Neural cell (in vitro differentiated cells): Measurements from ENCODE around the gene ANKRD66. TPM values are rescaled to one million over a fixed set of nuclear protein-coding genes. Genes with fewer than 3 reads are reported as not detected.

Experiments
- H2AFZ ChIP-seq: fragments of 200-600, 300-800 bp; sonication (generic), shearing (Covaris generic); 2 replicates; pipeline ENCODE4 v1.6.0; 2014; ENCODE audit warnings: low read depth, mild to moderate bottlenecking, antibody characterized with exemption, low read length, moderate library complexity
- H3F3A ChIP-seq: fragments of 200-600 bp; shearing (Covaris generic); 2 replicates; pipeline ENCODE4 v1.6.1; 2016; ENCODE audit warnings: mild to moderate bottlenecking, moderate library complexity, mixed read lengths, antibody characterized with exemption, low read length; ENCODE audit not compliant: insufficient read depth, poor library complexity, severe bottlenecking
- H3K27ac ChIP-seq: fragments of 200-600, 300-800 bp; sonication (generic), shearing (Covaris generic); 2 replicates; pipeline ENCODE4 v1.5.1; 2014; ENCODE audit warnings: mild to moderate bottlenecking, low read length, moderate library complexity
- H3K27me3 ChIP-seq: fragments of 300-800, 200-600 bp; sonication (generic), shearing (Covaris generic); 2 replicates; pipeline ENCODE4 v1.6.0; 2014; ENCODE audit warnings: mild to moderate bottlenecking, low read depth, low read length, moderate library complexity; ENCODE audit not compliant: insufficient read depth
- H3K36me3 ChIP-seq: fragments of 300-800, 200-600 bp; sonication (generic), shearing (Covaris generic); 2 replicates; pipeline ENCODE4 v1.5.1; 2014; ENCODE audit warnings: mild to moderate bottlenecking, antibody characterized with exemption, low read length, moderate library complexity; ENCODE audit not compliant: insufficient read depth
- H3K4me2 ChIP-seq: fragments of 300-800, 200-600 bp; sonication (generic), shearing (Covaris generic); 2 replicates; pipeline ENCODE4 v1.6.0; 2014; ENCODE audit warnings: mild to moderate bottlenecking, low read length
- H3K4me3 ChIP-seq: fragments of 300-800, 200-600 bp; sonication (generic), shearing (Covaris generic); 2 replicates; pipeline ENCODE4 v1.5.1; 2014; ENCODE audit warnings: mild to moderate bottlenecking, low read length, moderate library complexity
- H3K79me2 ChIP-seq: fragments of 200-600 bp; shearing (Covaris generic); replicated peaks from 2 replicates; pipeline ENCODE4 v1.6.0; 2014; ENCODE audit warnings: mild to moderate bottlenecking, low read length, moderate library complexity; ENCODE audit not compliant: insufficient read depth
- H3K9ac ChIP-seq: fragments of 300-800, 200-600 bp; sonication (generic), shearing (Covaris generic); 2 replicates; pipeline ENCODE4 v1.6.1; 2016; ENCODE audit warnings: mild to moderate bottlenecking, low read length, mixed read lengths
- H3K9me2 ChIP-seq: fragments of 200-600 bp; shearing (Covaris generic); 2 replicates; pipeline ENCODE4 v1.6.1; 2016; ENCODE audit warnings: mild to moderate bottlenecking, low read length, mixed read lengths; ENCODE audit not compliant: insufficient read depth
- H3K9me3 ChIP-seq: fragments of 200-600, 300-800 bp; sonication (generic), shearing (Covaris generic); 2 replicates; pipeline ENCODE4 v1.6.1; 2016; ENCODE audit warnings: mild to moderate bottlenecking, mixed run types, low read length, moderate library complexity, mixed read lengths
- H4K20me1 ChIP-seq: fragments of 200-600 bp; shearing (Covaris generic); 2 replicates; pipeline ENCODE4 v1.6.1; 2016; ENCODE audit warnings: mild to moderate bottlenecking, mixed run types; ENCODE audit not compliant: insufficient read depth
- EP300 ChIP-seq: fragments of 450-650 bp; conservative IDR thresholded peaks from 2 replicates; pipeline ENCODE4 v1.6.1; 2014; ENCODE audit warnings: antibody characterized with exemption, mild to moderate bottlenecking, moderate library complexity; ENCODE audit not compliant: poor library complexity, severe bottlenecking
- EZH2 ChIP-seq: fragments of 200-600, 300-800 bp; shearing (Covaris generic), sonication (generic); IDR thresholded peaks from 2 replicates; pipeline ENCODE4 v1.6.1; 2014; ENCODE audit warnings: antibody characterized with exemption, low read length, borderline replicate concordance, mild to moderate bottlenecking; ENCODE audit not compliant: insufficient read depth, poor library complexity, severe bottlenecking
- MXI1 ChIP-seq: fragments of 450-650 bp; conservative IDR thresholded peaks from 2 replicates; pipeline ENCODE4 v1.6.1; 2014; ENCODE audit warnings: antibody characterized with exemption, mild to moderate bottlenecking; ENCODE audit not compliant: poor library complexity, severe bottlenecking
- POLR2AphosphoS5 ChIP-seq: IDR thresholded peaks from 2 replicates; pipeline ENCODE4 v1.6.1; 2012
- RAD21 ChIP-seq: fragments of 450-650 bp; conservative IDR thresholded peaks from 2 replicates; pipeline ENCODE4 v1.6.1; 2014; ENCODE audit warnings: antibody characterized with exemption, mild to moderate bottlenecking, moderate library complexity
- SMC3 ChIP-seq: fragments of 450-650 bp; conservative IDR thresholded peaks from 2 replicates; pipeline ENCODE4 v1.6.1; 2014; ENCODE audit warnings: antibody characterized with exemption, mild to moderate bottlenecking, moderate library complexity; ENCODE audit not compliant: poor library complexity
- TAF1 ChIP-seq: IDR thresholded peaks from 2 replicates; pipeline ENCODE4 v1.6.1; 2012; ENCODE audit warnings: low read depth
- polyA plus RNA-seq: library from polyadenylated mRNA; depleted of rRNA; stranded (reverse); fragments of >200 nt; gene quantifications from 2 replicates; pipeline ENCODE4 v1.2.3, GENCODE V29; 2014
- TF ChIP-seq, protein P1 (sequence below): fragments of 450-650 bp; IDR thresholded peaks from 2 replicates; pipeline ENCODE4 v1.5.1; 2014; ENCODE audit warnings: antibody characterized with exemption, mild to moderate bottlenecking, moderate library complexity; ENCODE audit not compliant: poor library complexity, severe bottlenecking
- TF ChIP-seq, protein P2 (sequence below): IDR thresholded peaks from 2 replicates; pipeline ENCODE4 v1.6.1; 2012; ENCODE audit warnings: borderline replicate concordance

Gene ANKRD66
- polyA plus RNA-seq, 1 donor from 2014 or later, result not detected

DNA sequence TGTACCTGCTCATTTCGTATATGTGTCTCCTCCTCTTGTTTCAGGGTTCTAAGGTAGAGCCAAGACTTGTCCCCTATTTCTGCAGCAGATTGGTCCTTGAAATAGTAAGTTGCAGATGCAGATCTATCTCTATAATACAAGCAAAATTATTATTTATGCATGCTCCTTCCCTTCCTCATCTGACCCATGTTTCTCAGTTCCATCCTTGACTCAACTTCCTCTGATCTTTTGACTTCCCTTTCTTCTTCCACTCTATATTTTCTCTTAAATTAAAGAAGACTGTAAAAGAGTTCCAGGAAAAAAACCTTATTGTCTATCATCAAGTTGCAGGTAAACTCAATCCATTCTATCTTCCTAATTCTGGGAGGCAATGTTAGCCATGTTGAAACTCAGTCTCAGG is 35.2 kb upstream of the ANKRD66 start:
- Histone ChIP-seq H3K9me3 (no peaks in the 10 kb centered on the region), H3K27ac (no peak overlapping the region), H3K9me2 (no peaks in the 10 kb centered on the region), H3F3A (no peaks in the 10 kb centered on the region), H3K4me3 (no peak overlapping the region), H3K36me3 (no peaks in the 10 kb centered on the region), H3K27me3 (no peaks in the 10 kb centered on the region), H3K9ac (no peak overlapping the region), H4K20me1 (no peaks in the 10 kb centered on the region), H3K4me2 (no peak overlapping the region), H3K79me2 (no peaks in the 10 kb centered on the region), H2AFZ (no peak overlapping the region)
- TF ChIP-seq, protein P1, sequence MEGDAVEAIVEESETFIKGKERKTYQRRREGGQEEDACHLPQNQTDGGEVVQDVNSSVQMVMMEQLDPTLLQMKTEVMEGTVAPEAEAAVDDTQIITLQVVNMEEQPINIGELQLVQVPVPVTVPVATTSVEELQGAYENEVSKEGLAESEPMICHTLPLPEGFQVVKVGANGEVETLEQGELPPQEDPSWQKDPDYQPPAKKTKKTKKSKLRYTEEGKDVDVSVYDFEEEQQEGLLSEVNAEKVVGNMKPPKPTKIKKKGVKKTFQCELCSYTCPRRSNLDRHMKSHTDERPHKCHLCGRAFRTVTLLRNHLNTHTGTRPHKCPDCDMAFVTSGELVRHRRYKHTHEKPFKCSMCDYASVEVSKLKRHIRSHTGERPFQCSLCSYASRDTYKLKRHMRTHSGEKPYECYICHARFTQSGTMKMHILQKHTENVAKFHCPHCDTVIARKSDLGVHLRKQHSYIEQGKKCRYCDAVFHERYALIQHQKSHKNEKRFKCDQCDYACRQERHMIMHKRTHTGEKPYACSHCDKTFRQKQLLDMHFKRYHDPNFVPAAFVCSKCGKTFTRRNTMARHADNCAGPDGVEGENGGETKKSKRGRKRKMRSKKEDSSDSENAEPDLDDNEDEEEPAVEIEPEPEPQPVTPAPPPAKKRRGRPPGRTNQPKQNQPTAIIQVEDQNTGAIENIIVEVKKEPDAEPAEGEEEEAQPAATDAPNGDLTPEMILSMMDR, result no peak
- TF ChIP-seq EZH2 (no peak), TAF1 (no peak), RAD21 (no peak), MXI1 (no peak), SMC3 (no peak), EP300 (no peak), POLR2AphosphoS5 (no peak)
- TF ChIP-seq, protein P2, sequence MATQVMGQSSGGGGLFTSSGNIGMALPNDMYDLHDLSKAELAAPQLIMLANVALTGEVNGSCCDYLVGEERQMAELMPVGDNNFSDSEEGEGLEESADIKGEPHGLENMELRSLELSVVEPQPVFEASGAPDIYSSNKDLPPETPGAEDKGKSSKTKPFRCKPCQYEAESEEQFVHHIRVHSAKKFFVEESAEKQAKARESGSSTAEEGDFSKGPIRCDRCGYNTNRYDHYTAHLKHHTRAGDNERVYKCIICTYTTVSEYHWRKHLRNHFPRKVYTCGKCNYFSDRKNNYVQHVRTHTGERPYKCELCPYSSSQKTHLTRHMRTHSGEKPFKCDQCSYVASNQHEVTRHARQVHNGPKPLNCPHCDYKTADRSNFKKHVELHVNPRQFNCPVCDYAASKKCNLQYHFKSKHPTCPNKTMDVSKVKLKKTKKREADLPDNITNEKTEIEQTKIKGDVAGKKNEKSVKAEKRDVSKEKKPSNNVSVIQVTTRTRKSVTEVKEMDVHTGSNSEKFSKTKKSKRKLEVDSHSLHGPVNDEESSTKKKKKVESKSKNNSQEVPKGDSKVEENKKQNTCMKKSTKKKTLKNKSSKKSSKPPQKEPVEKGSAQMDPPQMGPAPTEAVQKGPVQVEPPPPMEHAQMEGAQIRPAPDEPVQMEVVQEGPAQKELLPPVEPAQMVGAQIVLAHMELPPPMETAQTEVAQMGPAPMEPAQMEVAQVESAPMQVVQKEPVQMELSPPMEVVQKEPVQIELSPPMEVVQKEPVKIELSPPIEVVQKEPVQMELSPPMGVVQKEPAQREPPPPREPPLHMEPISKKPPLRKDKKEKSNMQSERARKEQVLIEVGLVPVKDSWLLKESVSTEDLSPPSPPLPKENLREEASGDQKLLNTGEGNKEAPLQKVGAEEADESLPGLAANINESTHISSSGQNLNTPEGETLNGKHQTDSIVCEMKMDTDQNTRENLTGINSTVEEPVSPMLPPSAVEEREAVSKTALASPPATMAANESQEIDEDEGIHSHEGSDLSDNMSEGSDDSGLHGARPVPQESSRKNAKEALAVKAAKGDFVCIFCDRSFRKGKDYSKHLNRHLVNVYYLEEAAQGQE, result no peak

DNA sequence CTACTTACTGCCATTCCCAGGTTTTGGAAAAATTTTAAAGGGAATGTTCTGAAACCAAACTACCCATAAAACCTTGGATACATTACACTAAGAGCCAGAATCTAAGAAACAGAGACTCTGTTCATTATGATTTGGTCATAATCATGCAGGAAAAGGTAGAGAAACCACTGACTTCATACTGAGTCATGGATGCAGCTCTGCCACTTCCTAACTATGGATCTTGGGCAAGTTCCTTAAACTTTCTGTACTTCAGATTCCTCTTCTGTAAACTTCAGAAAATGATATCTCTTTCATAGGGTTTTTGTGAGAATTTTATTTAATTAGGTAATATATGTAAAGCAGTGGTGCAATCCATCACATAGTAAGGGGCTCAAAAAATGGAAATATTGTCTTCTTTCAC is 31.6 kb upstream of the ANKRD66 start:
- no peaks in the 10 kb centered on the region for H3K36me3 ChIP-seq
- TF ChIP-seq MXI1 (no peak), EP300 (no peak), POLR2AphosphoS5 (no peak), TAF1 (no peak), EZH2 (no peak), SMC3 (no peak), RAD21 (no peak)
- TF ChIP-seq, protein P2, result no peak
- TF ChIP-seq, protein P1, result no peak
- no peak overlapping the region for H3K9ac ChIP-seq
- no peaks in the 10 kb centered on the region for H4K20me1 ChIP-seq
- no peaks in the 10 kb centered on the region for H3F3A ChIP-seq
- no peak overlapping the region for H3K4me3 ChIP-seq
- no peaks in the 10 kb centered on the region for H3K9me2 ChIP-seq
- H3K9me3 ChIP-seq, result no peaks in the 10 kb centered on the region
- H3K27me3 ChIP-seq, result no peaks in the 10 kb centered on the region
- no peak overlapping the region for H2AFZ ChIP-seq
- H3K27ac ChIP-seq, result no peak overlapping the region
- H3K79me2 ChIP-seq, result no peaks in the 10 kb centered on the region
- no peak overlapping the region for H3K4me2 ChIP-seq
